Cerebellar nuclear complex (tissue), 1 donor: ENCODE results near the gene EPHA7.

Source experiments
- DNase-seq, 2 experiments: peaks; one replicate each; lab custom pipeline; 2025; lab: John Stamatoyannopoulos, UW

Gene EPHA7

GRCh38 chr6:93325761-93326160, 93.6 kb downstream of the EPHA7 start:
- no peak for DNase-seq

- no peak for DNase-seq
Measured at GRCh38 chr6:93323630-93324029, 95.7 kb downstream of the EPHA7 start.

- DNase-seq = no peak
Measured at GRCh38 chr6:93322651-93323050, 96.7 kb downstream of the EPHA7 start.

- DNase-seq = no peak
Measured at GRCh38 chr6:93319304-93319703, 100.1 kb downstream of the EPHA7 start.

GRCh38 chr6:93318121-93318520, 101.2 kb downstream of the EPHA7 start:
- no peak for DNase-seq

GRCh38 chr6:93317592-93317991, 101.8 kb downstream of the EPHA7 start:
- no peak for DNase-seq

- no peak for DNase-seq
Measured at GRCh38 chr6:93307505-93308409, 111.6 kb downstream of the EPHA7 start.

- no peak for DNase-seq
Measured at GRCh38 chr6:93305088-93305487, 114.3 kb downstream of the EPHA7 start.

- DNase-seq = no peak
Measured at GRCh38 chr6:93304505-93304904, 114.9 kb downstream of the EPHA7 start.

GRCh38 chr6:93300661-93301060, 118.7 kb downstream of the EPHA7 start:
- no peak for DNase-seq

- no peak for DNase-seq
Measured at GRCh38 chr6:93299622-93300021, 119.7 kb downstream of the EPHA7 start.

- DNase-seq = no peak
Measured at GRCh38 chr6:93295631-93296030, 123.7 kb downstream of the EPHA7 start.

- DNase-seq = no peak
Measured at GRCh38 chr6:93294879-93295278, 124.5 kb downstream of the EPHA7 start.

GRCh38 chr6:93293872-93294271, 125.5 kb downstream of the EPHA7 start:
- no peak for DNase-seq

- DNase-seq = no peak
Measured at GRCh38 chr6:93293460-93293859, 125.9 kb downstream of the EPHA7 start.

GRCh38 chr6:93282521-93283031, 136.8 kb downstream of the EPHA7 start:
- DNase-seq = no peak

- no peak for DNase-seq
Measured at GRCh38 chr6:93278241-93278640, 141.1 kb downstream of the EPHA7 start.

- no peak for DNase-seq
Measured at GRCh38 chr6:93272896-93273295, 146.5 kb downstream of the EPHA7 start.

GRCh38 chr6:93272211-93272610, 147.1 kb downstream of the EPHA7 start:
- DNase-seq = no peak

GRCh38 chr6:93266116-93266817, 153.1 kb downstream of the EPHA7 start:
- DNase-seq = no peak

GRCh38 chr6:93260881-93261280, 158.5 kb downstream of the EPHA7 start:
- no peak for DNase-seq

- DNase-seq = no peak
Measured at GRCh38 chr6:93259332-93259731, 160.0 kb downstream of the EPHA7 start.

GRCh38 chr6:93252930-93253329, 166.4 kb downstream of the EPHA7 start:
- DNase-seq = no peak
